HG03045 (cell line): ENCODE results near the gene GALNT9.
"Not testable (repeated sequence)": the region's sequence is repeated elsewhere in the genome, so short reads cannot be mapped to it uniquely, and the experiment has no call there.

Source experiments
- ATAC-seq: cut with Tn5 transposase; IDR thresholded peaks from one replicate; pipeline ENCODE4 v1.9.1; 2021; ENCODE audit warnings: mild to moderate bottlenecking, moderate library complexity; ENCODE audit not compliant: unreplicated experiment

GALNT9 gene

GRCh38 chr12:132151145-132151765 lies 178.1 kb downstream of the GALNT9 start:
- no peak for ATAC-seq

DNA sequence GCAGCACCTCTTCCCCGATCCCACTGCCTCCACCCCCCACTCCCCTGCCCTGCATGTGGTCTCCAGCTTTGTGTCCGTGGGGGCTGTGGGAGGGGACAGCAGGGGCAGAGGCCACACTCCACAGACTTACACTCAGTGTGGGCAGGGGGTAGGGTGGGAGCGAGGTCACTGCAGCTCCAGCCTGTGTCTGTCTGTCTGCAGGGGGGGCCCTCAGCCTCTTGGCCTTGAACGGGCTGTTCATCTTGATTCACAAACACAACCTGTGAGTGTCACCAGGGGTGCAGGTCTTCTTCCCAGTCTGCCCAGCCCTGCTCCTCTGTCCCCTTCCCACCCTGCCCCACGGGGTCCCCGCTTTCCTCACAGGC lies 178.6 kb downstream of the GALNT9 start:
- ATAC-seq: no peak

- ATAC-seq: not testable (repeated sequence)
These were observed 179.9 kb downstream of the GALNT9 start for GRCh38 chr12:132149526-132149925.

DNA sequence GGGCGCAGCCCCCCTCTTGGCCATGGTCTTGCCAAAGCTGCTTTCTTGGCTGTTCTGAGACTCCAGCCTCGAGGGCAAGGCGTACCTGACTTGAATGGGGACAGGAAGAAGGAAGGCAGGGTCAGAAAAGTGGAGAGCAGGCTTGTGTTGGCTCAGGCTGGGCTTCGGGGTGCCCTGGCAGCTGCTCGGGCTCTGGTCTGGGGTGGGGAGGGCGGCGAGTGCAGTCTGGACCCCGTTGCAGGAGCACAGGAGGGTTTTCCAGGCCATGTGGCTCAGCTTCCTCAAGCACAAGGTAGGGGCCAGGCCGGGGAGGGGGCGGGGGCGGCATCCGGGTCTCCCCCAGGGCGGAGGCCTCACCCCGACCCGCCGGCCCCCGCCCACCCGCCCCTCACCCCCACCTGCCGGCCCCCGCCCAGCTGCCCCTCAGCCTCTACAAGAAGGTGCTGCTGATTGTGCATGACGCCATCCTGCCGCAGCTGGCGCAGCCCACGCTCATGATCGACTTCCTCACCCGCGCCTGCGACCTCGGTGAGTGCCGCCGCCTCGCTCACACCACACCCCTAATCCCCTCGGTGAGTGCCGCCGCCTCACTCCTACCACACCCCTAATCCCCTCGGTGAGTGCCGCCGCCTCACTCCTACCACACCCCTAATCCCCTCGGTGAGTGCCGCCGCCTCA lies 180.9 kb downstream of the GALNT9 start:
- no peak for ATAC-seq

DNA sequence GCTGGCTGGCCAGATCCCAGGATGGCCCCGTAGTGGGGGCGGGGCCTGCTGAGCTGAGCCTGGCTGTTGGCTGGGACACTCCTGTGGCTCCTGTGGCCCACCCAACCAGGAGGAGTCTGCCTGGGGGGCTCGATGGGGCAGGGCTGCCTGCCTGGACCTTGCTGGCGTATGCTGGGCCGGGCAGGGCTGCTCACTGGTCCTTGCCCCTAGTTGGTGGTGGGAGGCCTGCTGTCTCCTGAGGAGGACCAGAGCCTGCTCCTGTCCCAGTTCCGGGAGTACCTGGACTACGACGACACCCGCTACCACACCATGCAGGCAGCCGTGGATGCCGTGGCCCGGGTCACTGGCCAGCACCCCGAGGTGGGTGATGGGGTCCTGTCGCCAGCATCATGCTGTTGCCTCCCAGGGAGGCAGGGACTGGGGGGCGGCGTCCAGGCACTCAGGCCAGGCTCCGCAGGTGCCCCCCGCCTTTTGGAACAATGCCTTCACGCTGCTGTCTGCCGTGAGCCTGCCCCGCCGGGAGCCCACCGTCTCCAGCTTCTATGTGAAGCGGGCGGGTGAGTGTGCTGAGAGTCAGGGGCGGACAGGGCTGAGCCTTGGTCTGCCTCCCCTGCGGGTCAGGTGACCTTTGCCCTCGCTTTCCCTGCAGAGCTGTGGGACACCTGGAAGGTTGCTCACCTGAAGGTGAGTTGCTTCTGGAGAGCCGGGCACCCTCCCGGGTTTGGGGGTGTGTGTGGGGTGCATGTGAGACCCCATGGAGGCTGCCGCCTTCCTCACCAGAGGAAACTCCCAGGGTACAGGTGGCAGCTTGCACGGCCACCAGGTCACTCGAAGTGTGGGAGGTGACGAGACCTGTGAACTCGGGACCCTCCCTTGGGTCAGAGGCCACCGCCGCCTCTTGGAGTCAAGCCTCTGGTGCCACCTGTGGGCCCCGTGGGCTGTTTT lies 181.7 kb downstream of the GALNT9 start:
- no peak for ATAC-seq

- ATAC-seq: no peak
These were observed 182.5 kb downstream of the GALNT9 start for GRCh38 chr12:132146772-132147422.
